GM08714 (cell line): Measurements from ENCODE around the gene ZCCHC3.
A peak's percentile ranks its signal among the peaks of the same experiment; 100 is the strongest.

Source experiments
- H3K4me3 ChIP-seq: fragments of 200-500 bp; sonication (Bioruptor generic); 2 replicates; pipeline ENCODE4 v1.5.1; 2014; ENCODE audit warnings: mild to moderate bottlenecking, low read length, inconsistent platforms
- ZNF274 ChIP-seq: IDR thresholded peaks from 2 replicates; pipeline ENCODE4 v1.6.1; 2012; ENCODE audit warnings: mild to moderate bottlenecking, low read depth, low read length

The ZCCHC3 gene

DNA sequence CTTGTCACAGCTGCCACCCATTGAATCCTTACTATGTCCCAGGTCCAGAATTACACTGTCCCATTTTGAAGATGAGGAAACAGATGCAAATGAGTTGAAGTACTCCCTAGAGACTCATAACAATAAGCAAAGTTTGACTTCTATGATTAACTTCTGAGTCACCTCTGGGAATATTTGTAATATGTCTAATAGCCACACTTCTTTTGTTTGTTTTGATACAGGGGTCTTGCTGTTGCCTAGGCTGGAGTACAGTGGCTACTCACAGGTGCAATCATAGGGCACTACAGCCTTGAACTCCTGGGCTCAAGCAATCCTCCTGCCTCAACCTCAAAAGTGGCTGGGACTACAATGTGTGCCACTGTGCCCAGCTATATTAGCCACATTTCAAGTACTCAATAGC lies 16.6 kb downstream of the ZCCHC3 start:
- H3K4me3 ChIP-seq = no peak overlapping the region
- TF ChIP-seq ZNF274 = no peak

DNA sequence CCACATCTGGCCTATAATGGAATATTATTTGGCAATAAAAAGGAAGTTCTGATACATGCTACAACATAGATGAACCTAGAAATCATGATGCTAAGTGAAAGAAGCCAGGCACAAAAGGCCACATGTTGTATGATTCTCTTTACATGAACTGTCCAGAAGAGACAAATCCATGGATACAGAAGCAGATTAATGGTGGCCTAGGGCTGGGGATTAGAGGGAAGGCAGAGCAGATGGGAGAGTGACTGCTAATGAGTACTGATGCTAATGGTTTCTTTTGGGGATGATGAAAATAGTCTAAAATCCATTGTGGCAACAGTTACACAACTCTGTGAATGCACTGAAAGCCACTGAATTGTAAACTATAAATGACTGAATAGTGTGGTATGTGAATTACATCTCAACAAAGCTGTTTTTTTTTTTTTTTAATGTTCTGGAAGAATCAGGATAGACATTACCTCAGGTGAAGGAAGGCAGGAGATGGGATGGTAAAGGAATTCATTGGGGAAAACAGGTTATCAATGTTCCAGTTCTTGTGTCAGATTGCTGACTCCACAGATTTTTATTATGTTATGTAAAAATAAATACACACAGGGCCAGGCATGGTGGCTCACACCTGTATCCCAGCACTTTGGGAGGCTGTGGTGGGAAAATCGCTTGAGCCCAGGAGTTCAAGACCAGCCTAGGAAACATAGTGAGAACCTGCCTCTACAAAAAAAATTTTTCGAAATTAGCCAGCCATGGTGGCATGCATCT lies 19.1 kb downstream of the ZCCHC3 start:
- TF ChIP-seq ZNF274 = no peak
- no peak overlapping the region for H3K4me3 ChIP-seq

- peak overlapping the region; percentile 86 for H3K4me3 ChIP-seq
- TF ChIP-seq ZNF274 = no peak
These were observed 27.0 kb downstream of the ZCCHC3 start for GRCh38 chr20:324177-325044.

DNA sequence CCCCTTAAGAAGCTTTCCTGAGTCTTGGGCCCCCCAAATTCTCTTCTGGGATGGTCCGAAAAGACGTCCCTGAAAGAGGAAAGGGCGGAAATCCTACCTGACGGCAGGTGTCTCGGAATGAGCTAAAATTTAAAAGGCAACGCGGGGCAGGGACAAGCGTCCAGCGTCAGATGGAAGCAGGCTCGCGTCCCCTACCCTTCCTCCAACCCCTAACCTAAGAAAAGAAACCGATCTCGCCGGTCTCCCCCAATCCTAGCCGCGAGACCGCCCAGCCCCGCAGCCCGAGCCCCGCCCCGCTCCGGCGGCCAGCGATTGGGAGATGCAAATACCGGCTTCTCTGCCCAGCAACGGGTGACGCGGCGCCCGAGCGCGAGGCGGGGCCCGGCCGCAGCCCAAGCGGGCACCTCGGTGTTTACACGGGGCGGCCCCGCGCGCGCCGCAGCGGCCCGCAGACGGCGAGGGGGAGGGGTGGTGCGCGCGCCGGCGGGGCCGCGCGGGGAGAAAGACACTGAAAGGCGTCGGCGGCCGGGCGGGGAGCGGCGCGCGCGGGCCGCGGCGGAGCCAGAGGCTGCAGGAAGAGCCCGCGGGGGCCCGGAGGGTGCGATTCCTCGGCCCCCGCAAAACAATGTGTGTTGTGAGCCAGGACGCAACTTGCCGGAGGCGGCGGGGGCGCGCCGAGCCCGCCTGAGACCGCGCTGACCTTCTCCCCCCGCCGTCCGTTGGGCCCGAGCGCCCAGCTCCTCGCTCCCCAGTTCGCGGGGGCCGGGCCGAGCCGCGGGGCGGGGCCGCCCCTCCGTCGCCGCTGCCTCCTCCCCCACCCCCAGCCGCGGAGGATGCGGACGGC lies 27.9 kb downstream of the ZCCHC3 start, which contains the start of gene SOX12:
SOX12 (plus strand) TSS at position 508 of the 844 bp plus-strand sequence. CDS start 373 bp downstream, outside the sequence.
- peak within 1 kb of the TSS; percentile 86 for H3K4me3 ChIP-seq
- no peak for TF ChIP-seq ZNF274

DNA sequence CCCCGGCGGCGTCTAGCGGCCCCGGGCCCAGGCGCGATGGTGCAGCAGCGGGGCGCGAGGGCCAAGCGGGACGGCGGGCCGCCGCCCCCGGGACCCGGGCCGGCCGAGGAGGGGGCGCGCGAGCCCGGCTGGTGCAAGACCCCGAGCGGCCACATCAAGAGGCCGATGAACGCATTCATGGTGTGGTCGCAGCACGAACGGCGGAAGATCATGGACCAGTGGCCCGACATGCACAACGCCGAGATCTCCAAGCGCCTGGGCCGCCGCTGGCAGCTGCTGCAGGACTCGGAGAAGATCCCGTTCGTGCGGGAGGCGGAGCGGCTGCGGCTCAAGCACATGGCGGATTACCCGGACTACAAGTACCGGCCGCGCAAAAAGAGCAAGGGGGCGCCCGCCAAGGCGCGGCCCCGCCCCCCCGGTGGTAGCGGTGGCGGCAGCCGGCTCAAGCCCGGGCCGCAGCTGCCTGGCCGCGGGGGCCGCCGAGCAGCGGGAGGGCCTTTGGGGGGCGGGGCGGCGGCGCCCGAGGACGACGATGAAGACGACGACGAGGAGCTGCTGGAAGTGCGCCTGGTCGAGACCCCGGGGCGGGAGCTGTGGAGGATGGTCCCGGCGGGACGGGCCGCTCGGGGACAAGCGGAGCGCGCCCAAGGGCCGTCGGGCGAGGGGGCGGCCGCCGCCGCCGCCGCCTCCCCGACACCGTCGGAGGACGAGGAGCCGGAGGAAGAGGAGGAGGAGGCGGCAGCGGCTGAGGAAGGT lies 28.7 kb downstream of the ZCCHC3 start:
- H3K4me3 ChIP-seq = peak overlapping the region; percentile 86; the same call in 1 of the 2 replicates
- no peak for TF ChIP-seq ZNF274

GRCh38 chr20:326645-327185 lies 29.3 kb downstream of the ZCCHC3 start:
- no peak for TF ChIP-seq ZNF274
- peak overlapping the region; percentile 86 for H3K4me3 ChIP-seq

- peak overlapping the region; percentile 46 for H3K4me3 ChIP-seq
- TF ChIP-seq ZNF274 = no peak
These were observed 30.0 kb downstream of the ZCCHC3 start for GRCh38 chr20:327186-328026.

DNA sequence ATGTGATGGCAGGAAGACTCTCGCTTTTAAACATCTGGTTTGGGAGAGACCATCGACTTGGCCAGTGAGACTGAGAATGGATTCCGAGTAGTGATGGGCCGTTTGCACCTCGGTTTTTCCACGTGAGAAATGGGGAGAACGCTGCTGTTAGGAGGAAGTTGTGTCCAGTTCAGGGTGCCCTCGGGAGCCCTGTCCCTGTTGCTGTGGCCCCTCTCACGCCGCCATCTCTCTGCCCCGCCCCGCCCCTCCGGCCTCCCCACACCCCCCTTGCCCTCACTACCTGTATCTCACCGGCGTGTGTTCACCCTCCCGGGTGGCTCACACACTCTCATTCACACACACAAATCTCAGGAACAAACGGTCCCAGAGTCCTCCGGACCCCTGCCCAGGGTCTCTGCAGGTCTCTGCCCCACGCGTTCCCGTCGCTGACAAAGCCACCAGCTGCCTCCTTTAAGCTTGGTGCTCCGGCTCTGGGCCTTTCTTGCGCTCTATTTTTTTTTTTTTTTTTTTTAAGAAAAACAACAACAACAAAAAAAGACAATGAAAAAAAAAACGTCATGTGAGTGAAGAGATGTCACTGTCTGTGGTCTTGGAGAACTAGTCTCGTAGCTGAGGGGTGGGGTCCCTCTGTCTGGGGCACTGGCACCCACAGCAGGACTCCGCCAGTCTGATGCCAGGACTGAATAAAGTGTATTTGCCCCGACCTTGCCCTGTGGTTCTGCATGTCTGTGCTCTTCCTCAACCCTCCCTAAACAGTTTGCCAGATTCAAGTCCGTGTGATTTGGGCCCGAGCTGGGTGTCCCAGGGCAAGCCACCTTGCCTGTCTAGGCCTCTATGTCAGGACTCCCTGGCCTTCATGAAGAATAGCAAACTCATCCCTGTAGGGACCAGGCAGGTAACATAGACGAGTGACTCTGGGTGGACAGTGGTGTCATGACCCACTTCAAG lies 30.9 kb downstream of the ZCCHC3 start:
- TF ChIP-seq ZNF274 = no peak
- H3K4me3 ChIP-seq = peak overlapping the region; percentile 46; the same call in 1 of the 2 replicates

GRCh38 chr20:328975-329695 lies 31.8 kb downstream of the ZCCHC3 start:
- no peak overlapping the region for H3K4me3 ChIP-seq
- no peak for TF ChIP-seq ZNF274

DNA sequence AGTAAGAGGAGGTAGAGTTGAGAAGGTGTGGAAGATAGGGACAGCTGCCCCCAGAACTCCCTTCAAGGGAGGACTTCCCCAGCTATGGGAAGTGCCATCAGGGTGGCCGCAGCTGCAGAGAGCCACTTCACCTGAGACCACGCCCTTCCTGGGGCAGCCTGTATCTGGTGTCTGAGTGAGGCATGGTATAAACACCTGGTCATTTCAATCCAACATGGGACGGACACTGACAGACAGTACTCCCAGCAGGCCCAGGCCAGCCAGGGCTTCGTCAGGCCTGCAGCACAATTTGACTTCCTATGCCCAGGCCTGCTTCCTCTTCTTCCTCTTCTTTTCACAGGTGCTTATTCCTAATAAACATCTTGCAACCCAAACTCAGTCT lies 32.5 kb downstream of the ZCCHC3 start:
- TF ChIP-seq ZNF274 = no peak
- H3K4me3 ChIP-seq = no peak overlapping the region
